Fibroblast of lung (primary cell): Measurements from ENCODE around the gene IL13. TPM values are rescaled to one million over a fixed set of nuclear protein-coding genes. Genes with fewer than 3 reads are reported as not detected.

ENCODE experiments used
- DNase-seq, 2 donors: peaks; one replicate each; pipeline versions ENCODE4 v3.0.0 to v3.0.0-alpha.2; 2010; ENCODE audit warnings: low read depth in 2 of 2
- H2AFZ ChIP-seq: 2 replicates; pipeline ENCODE4 v1.5.1; 2012; ENCODE audit warnings: low read length, control low read depth, inconsistent platforms
- H3K27ac ChIP-seq: 2 replicates; pipeline ENCODE4 v1.5.1; 2011; ENCODE audit warnings: low read length, control low read depth; ENCODE audit not compliant: insufficient read depth
- H3K27me3 ChIP-seq: 2 replicates; pipeline ENCODE4 v1.5.1; 2011; ENCODE audit warnings: mild to moderate bottlenecking, low read length; ENCODE audit not compliant: control insufficient read depth, insufficient read depth
- H3K36me3 ChIP-seq: 2 replicates; pipeline ENCODE4 v1.5.1; 2011; ENCODE audit warnings: low read length; ENCODE audit not compliant: control insufficient read depth, insufficient read depth
- H3K4me1 ChIP-seq: 2 replicates; pipeline ENCODE4 v1.5.1; 2011; ENCODE audit warnings: low read length; ENCODE audit not compliant: control insufficient read depth, insufficient read depth; ENCODE audit errors: extremely low read depth
- H3K4me2 ChIP-seq: 2 replicates; pipeline ENCODE4 v1.5.1; 2011; ENCODE audit warnings: low read length, control low read depth; ENCODE audit not compliant: insufficient read depth; ENCODE audit errors: extremely low read depth
- H3K4me3 ChIP-seq, 4 experiments: fragments of 200-600 bp in 1 of 4; sonication (generic) in 1 of 4; replicated peaks in 1 of 4; 2 replicates each; pipeline ENCODE4 v1.5.1; 2011 to 2016; ENCODE audit warnings: low read length in 4 of 4, low read depth in 3 of 4, mild to moderate bottlenecking in 3 of 4, control low read depth in 2 of 4, inconsistent platforms in 1 of 4, mixed read lengths in 1 of 4; ENCODE audit not compliant: insufficient read depth in 1 of 4; ENCODE audit errors: control extremely low read depth in 1 of 4
- H3K79me2 ChIP-seq: 2 replicates; pipeline ENCODE4 v1.5.1; 2012; ENCODE audit warnings: mild to moderate bottlenecking, low read length, inconsistent platforms; ENCODE audit not compliant: control insufficient read depth, insufficient read depth
- H3K9ac ChIP-seq: 2 replicates; pipeline ENCODE4 v1.5.1; 2011; ENCODE audit warnings: mild to moderate bottlenecking, low read length, control low read depth; ENCODE audit not compliant: insufficient read depth
- H3K9me3 ChIP-seq: 2 replicates; pipeline ENCODE4 v1.5.1; 2012; ENCODE audit warnings: low read depth, low read length; ENCODE audit not compliant: control insufficient read depth, insufficient read depth
- H4K20me1 ChIP-seq: 2 replicates; pipeline ENCODE4 v1.5.1; 2011; ENCODE audit warnings: low read length; ENCODE audit not compliant: control insufficient read depth, insufficient read depth; ENCODE audit errors: extremely low read depth
- CTCF ChIP-seq, 2 donors: IDR thresholded peaks in 1 of 2; conservative IDR thresholded peaks in 1 of 2; 1 replicate in 1 of 2; 2 replicates in 1 of 2; pipeline ENCODE4 v1.5.1; 2011 to 2012; ENCODE audit warnings: low read length in 2 of 2, control low read depth in 1 of 2, inconsistent platforms in 1 of 2, low read depth in 1 of 2, mild to moderate bottlenecking in 1 of 2
- EZH2 ChIP-seq: IDR thresholded peaks from 2 replicates; pipeline ENCODE4 v1.5.1; 2012; ENCODE audit warnings: low read length, control low read depth, mild to moderate bottlenecking; ENCODE audit errors: missing control alignments
- polyA plus RNA-seq, 2 donors: library from polyadenylated mRNA; depleted of rRNA in 1 of 2; stranded (reverse) in 1 of 2; unstranded in 1 of 2; fragments of >200 nt; gene quantifications; 2 replicates each; pipeline ENCODE4 v1.2.1, GENCODE V29; 2011 to 2012; ENCODE audit warnings: missing spikeins in 1 of 2
- total RNA-seq: library from RNA; depleted of rRNA; stranded (reverse); fragments of >200 nt; gene quantifications from 2 replicates; pipeline ENCODE4 v1.2.1, GENCODE V29; 2014

The IL13 gene
- total and polyA plus RNA-seq, 2 donors (not counting 1 experiment from before 2014, with no cell fraction given), result not detected

DNA sequence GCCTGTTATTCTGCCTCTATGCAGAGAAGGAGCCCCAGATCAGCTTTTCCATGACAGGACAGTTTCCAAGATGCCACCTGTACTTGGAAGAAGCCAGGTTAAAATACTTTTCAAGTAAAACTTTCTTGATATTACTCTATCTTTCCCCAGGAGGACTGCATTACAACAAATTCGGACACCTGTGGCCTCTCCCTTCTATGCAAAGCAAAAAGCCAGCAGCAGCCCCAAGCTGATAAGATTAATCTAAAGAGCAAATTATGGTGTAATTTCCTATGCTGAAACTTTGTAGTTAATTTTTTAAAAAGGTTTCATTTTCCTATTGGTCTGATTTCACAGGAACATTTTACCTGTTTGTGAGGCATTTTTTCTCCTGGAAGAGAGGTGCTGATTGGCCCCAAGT is 15.5 kb downstream of the IL13 start:
- Histone ChIP-seq H3K79me2 (no peaks in the 10 kb centered on the region), H3K27ac (no peak overlapping the region), H3K9me3 (no peaks in the 10 kb centered on the region), H3K9ac (no peak overlapping the region), H4K20me1 (no peaks in the 10 kb centered on the region), H3K27me3 (no peaks in the 10 kb centered on the region), H3K4me2 (no peak overlapping the region), H3K36me3 (no peaks in the 10 kb centered on the region), H3K4me3 (no peak overlapping the region), H2AFZ (no peak overlapping the region), H3K4me1 (peaks cover 21% of the 10 kb centered on the region)
- DNase-seq, result no peak
- TF ChIP-seq CTCF (conservative IDR thresholded peaks at IDR 0.05 in 1 of 2, IDR thresholded peaks at IDR 0.05 in 1 of 2; ENCODE audit: low read depth in 1 of 2, low read length in 2 of 2) (no peak), EZH2 (no peak)

- no peaks in the 10 kb centered on the region for H4K20me1 ChIP-seq
- H3K9ac ChIP-seq, result peak within 1 kb of the TSS; percentile 27
- no peak for DNase-seq
- H3K4me2 ChIP-seq, result peak within 1 kb of the TSS; percentile 73
- H3K4me1 ChIP-seq, result peaks cover 21% of the 10 kb centered on the region
- no peaks in the 10 kb centered on the region for H3K27me3 ChIP-seq
- no peaks in the 10 kb centered on the region for H3K79me2 ChIP-seq
- TF ChIP-seq CTCF (conservative IDR thresholded peaks at IDR 0.05 in 1 of 2, IDR thresholded peaks at IDR 0.05 in 1 of 2; ENCODE audit: low read depth in 1 of 2, low read length in 2 of 2), result no peak
- no peak for TF ChIP-seq EZH2
- H3K9me3 ChIP-seq, result no peaks in the 10 kb centered on the region
- peak within 1 kb of the TSS; percentile 81 for H3K27ac ChIP-seq
- H3K4me3 ChIP-seq, result peak within 1 kb of the TSS in 1 of 4 experiments; percentile 26
- peak within 1 kb of the TSS; percentile 75 for H2AFZ ChIP-seq
- H3K36me3 ChIP-seq, result no peaks in the 10 kb centered on the region
Measured at GRCh38 chr5:132673939-132674630, 16.1 kb downstream of the IL13 start, which contains the start of gene IL4. IL4 (plus strand) TSS chr5:132673989; CDS start chr5:132674051, 62 bp downstream.

DNA sequence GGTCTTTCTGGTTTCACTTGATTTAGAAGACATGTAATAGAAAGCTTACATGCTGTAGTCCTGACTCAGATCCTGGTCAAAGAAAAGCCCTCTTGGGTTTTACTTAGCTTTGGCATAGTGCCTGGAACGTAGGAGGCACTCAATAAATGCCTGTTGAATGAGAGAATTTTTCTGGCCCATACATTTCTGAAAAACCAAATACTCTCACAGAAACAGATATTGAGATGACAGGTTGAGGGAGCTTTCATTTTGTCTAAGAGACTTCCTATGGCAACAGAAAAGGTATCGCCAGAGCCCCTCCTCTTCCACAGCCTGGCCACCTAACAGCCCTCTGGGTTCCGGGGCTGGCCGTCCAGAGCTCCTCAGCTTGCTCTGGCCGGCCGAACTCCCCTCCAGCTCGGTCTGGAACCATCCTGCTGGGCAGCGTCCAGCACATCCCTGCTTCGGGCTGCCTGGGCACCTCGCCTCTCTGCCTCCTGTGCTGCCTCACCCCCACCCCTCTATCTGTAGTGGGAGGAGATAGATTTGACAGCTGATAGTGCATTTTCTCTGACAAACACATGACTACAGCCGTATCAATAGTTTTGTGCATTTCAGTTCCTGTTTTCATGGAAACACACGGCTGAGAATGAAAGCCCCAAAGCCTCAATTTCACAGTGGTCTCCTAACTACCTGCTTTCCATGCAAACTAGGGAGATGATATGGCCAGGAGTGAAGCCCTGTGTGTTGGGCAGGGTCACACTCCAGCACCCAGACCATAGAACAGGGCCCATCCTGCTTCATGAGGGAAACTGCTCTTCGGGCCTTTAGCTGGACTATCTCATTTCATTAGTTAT is 16.9 kb downstream of the IL13 start:
- H3K4me2 ChIP-seq, result peak overlapping the region; percentile 73
- no peaks in the 10 kb centered on the region for H3K27me3 ChIP-seq
- H2AFZ ChIP-seq, result peak overlapping the region; percentile 7
- TF ChIP-seq EZH2, result no peak
- no peak for TF ChIP-seq CTCF (conservative IDR thresholded peaks at IDR 0.05 in 1 of 2, IDR thresholded peaks at IDR 0.05 in 1 of 2; ENCODE audit: low read depth in 1 of 2, low read length in 2 of 2)
- H3K27ac ChIP-seq, result peak overlapping the region; percentile 81
- no peaks in the 10 kb centered on the region for H4K20me1 ChIP-seq
- no peaks in the 10 kb centered on the region for H3K9me3 ChIP-seq
- peaks cover 21% of the 10 kb centered on the region for H3K4me1 ChIP-seq
- H3K79me2 ChIP-seq, result no peaks in the 10 kb centered on the region
- peak; percentile 95 to 98 for DNase-seq
- H3K9ac ChIP-seq, result no peak overlapping the region
- H3K36me3 ChIP-seq, result no peaks in the 10 kb centered on the region
- H3K4me3 ChIP-seq, result peak overlapping the region in 1 of 4 experiments; percentile 26
